GM12878 (cell line): Measurements from ENCODE around the gene TRPC5OS.

Experiments
- ESRRA ChIP-seq: IDR thresholded peaks from 2 replicates; pipeline ENCODE4 v1.6.1; 2012; ENCODE audit warnings: mild to moderate bottlenecking, low read length, improper control_type of control experiment
- IKZF1 ChIP-seq: fragments of 450-650 bp; conservative IDR thresholded peaks from 2 replicates; pipeline ENCODE4 v1.6.1; 2017; ENCODE audit warnings: antibody characterized with exemption, mild to moderate bottlenecking
- NFYA ChIP-seq: IDR thresholded peaks from 2 replicates; pipeline ENCODE4 v1.6.1; 2011; ENCODE audit warnings: low read depth, mild to moderate bottlenecking, low read length, improper control_type of control experiment, borderline replicate concordance
- RAD21 ChIP-seq: IDR thresholded peaks from 2 replicates; pipeline ENCODE4 v1.6.1; 2011; ENCODE audit warnings: mild to moderate bottlenecking, low read depth, low read length, moderate library complexity; ENCODE audit not compliant: insufficient read depth
- RCOR1 ChIP-seq: conservative IDR thresholded peaks from 2 replicates; pipeline ENCODE4 v1.6.1; 2012; ENCODE audit warnings: low read depth, low read length, improper control_type of control experiment
- RFX5 ChIP-seq: IDR thresholded peaks from 2 replicates; pipeline ENCODE4 v1.6.1; 2011; ENCODE audit warnings: low read depth, low read length, improper control_type of control experiment
- ZNF274 ChIP-seq: IDR thresholded peaks from one replicate; pipeline ENCODE4 v1.8.0; 2011; ENCODE audit not compliant: insufficient read length, insufficient read depth
- TF ChIP-seq, protein P1 (sequence below), 3 experiments: IDR thresholded peaks in 2 of 3; conservative IDR thresholded peaks in 1 of 3; 2 replicates each; pipeline ENCODE4 v1.5.1; 2011; ENCODE audit warnings: low read depth in 3 of 3, low read length in 3 of 3, mild to moderate bottlenecking in 3 of 3, control low read depth in 2 of 3, moderate library complexity in 2 of 3, inconsistent platforms in 1 of 3, mixed read lengths in 1 of 3; ENCODE audit not compliant: control insufficient read depth in 2 of 3, insufficient read depth in 1 of 3; ENCODE audit errors: extremely low read depth in 1 of 3

DNA sequence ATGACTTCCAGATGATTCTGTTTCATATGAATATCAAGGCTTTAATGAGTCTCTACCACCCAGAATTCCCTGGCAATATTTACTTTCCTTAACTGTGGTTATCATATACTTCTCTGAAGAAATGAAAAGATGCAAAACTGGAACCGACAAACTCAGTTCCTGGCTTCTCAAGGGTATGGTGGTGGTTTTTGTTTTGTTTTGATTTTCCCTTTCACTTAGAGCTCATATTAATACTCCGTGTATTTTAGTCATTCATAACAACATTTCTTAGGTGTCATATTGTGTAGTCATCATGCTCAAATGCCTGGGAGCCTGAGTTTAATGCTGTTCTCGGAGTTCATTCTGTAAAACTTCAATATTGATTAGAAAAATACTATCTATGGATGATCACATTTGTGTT, 665 bp downstream of the TRPC5OS start:
- TF ChIP-seq IKZF1 (no peak), RFX5 (no peak), RAD21 (no peak), NFYA (no peak), RCOR1 (no peak), ESRRA (no peak), ZNF274 (no peak)
- TF ChIP-seq, protein P1, sequence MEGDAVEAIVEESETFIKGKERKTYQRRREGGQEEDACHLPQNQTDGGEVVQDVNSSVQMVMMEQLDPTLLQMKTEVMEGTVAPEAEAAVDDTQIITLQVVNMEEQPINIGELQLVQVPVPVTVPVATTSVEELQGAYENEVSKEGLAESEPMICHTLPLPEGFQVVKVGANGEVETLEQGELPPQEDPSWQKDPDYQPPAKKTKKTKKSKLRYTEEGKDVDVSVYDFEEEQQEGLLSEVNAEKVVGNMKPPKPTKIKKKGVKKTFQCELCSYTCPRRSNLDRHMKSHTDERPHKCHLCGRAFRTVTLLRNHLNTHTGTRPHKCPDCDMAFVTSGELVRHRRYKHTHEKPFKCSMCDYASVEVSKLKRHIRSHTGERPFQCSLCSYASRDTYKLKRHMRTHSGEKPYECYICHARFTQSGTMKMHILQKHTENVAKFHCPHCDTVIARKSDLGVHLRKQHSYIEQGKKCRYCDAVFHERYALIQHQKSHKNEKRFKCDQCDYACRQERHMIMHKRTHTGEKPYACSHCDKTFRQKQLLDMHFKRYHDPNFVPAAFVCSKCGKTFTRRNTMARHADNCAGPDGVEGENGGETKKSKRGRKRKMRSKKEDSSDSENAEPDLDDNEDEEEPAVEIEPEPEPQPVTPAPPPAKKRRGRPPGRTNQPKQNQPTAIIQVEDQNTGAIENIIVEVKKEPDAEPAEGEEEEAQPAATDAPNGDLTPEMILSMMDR (IDR thresholded peaks at IDR 0.05 in 2 of 3, conservative IDR thresholded peaks at IDR 0.05 in 1 of 3; ENCODE audit: control insufficient read depth in 2 of 3, extremely low read depth in 1 of 3, insufficient read depth in 1 of 3, low read depth in 3 of 3, low read length in 3 of 3), result no peak
